SK-N-SH (cell line): ENCODE data around the gene LILRB3. TPM values are rescaled to one million over a fixed set of nuclear protein-coding genes. Genes with fewer than 3 reads are reported as not detected.
A peak's percentile ranks its signal among the peaks of the same experiment; 100 is the strongest.

Experiments used
- CTCF ChIA-PET: fragments of 300-600, 350-600 bp; formaldehyde crosslinking; extraction: SDS; loops from one replicate; lab custom pipeline; 2021; lab: Yijun Ruan, JAX
- POLR2A ChIA-PET: fragments of 350-600 bp; sonication (Branson Sonifier 250); formaldehyde crosslinking; extraction: SDS; loops from one replicate; lab custom pipeline; 2020; ENCODE audit warnings: antibody characterized with exemption, inconsistent platforms; lab: Yijun Ruan, JAX
- DNase-seq: peaks from one replicate; pipeline ENCODE4 v3.0.0; 2012
- H2AFZ ChIP-seq: fragments of 200-600 bp; sonication (generic); 2 replicates; pipeline ENCODE4 v1.8.1; 2016; ENCODE audit warnings: antibody characterized with exemption, mild to moderate bottlenecking, low read depth
- H3F3A ChIP-seq: fragments of 200-600 bp; sonication (generic); replicated peaks from 2 replicates; pipeline ENCODE3; 2016; ENCODE audit warnings: antibody characterized with exemption, mild to moderate bottlenecking; ENCODE audit not compliant: insufficient read depth
- H3K27ac ChIP-seq, 2 experiments: fragments of 200-500 bp in 1 of 2; fragments of 200-600 bp in 1 of 2; sonication (Bioruptor generic) in 1 of 2; sonication (generic), shearing (Covaris generic) in 1 of 2; 2 replicates each; pipeline versions ENCODE4 v1.5.1 to v1.6.1; 2014 to 2016; ENCODE audit warnings: low read depth in 2 of 2, inconsistent platforms in 1 of 2, low read length in 1 of 2, mild to moderate bottlenecking in 1 of 2, mixed read lengths in 1 of 2
- H3K27me3 ChIP-seq: fragments of 200-600 bp; sonication (generic), shearing (Covaris generic); 2 replicates; pipeline ENCODE4 v1.6.1; 2016; ENCODE audit warnings: mixed run types; ENCODE audit not compliant: insufficient read depth
- H3K36me3 ChIP-seq, 2 experiments: fragments of 200-500 bp in 1 of 2; fragments of 200-600 bp in 1 of 2; sonication (Bioruptor generic) in 1 of 2; sonication (generic) in 1 of 2; replicated peaks in 1 of 2; 2 replicates each; pipeline versions ENCODE3 to v1.5.1; 2014 to 2016; ENCODE audit warnings: low read length in 1 of 2, mild to moderate bottlenecking in 1 of 2; ENCODE audit not compliant: insufficient read depth in 2 of 2, control insufficient read depth in 1 of 2
- H3K4me1 ChIP-seq, 2 experiments: fragments of 200-500 bp in 1 of 2; fragments of 200-600 bp in 1 of 2; sonication (Bioruptor generic) in 1 of 2; sonication (generic), shearing (Covaris generic) in 1 of 2; 2 replicates each; pipeline versions ENCODE4 v1.5.1 to v1.6.1; 2014 to 2016; ENCODE audit warnings: low read depth in 1 of 2, low read length in 1 of 2, mixed run types in 1 of 2; ENCODE audit not compliant: insufficient read depth in 2 of 2, control insufficient read depth in 1 of 2
- H3K4me2 ChIP-seq: fragments of 200-600 bp; sonication (generic), shearing (Covaris generic); 2 replicates; pipeline ENCODE4 v1.6.1; 2017; ENCODE audit warnings: mixed run types
- H3K4me3 ChIP-seq, 2 experiments: fragments of 200-500 bp in 1 of 2; fragments of 200-600 bp in 1 of 2; sonication (Bioruptor generic) in 1 of 2; sonication (generic), shearing (Covaris generic) in 1 of 2; 2 replicates each; pipeline versions ENCODE4 v1.5.1 to v1.8.1; 2014 to 2016; ENCODE audit warnings: low read depth in 2 of 2, inconsistent platforms in 1 of 2, low read length in 1 of 2, mild to moderate bottlenecking in 1 of 2, mixed read lengths in 1 of 2, moderate library complexity in 1 of 2
- H3K79me2 ChIP-seq: fragments of 200-600 bp; sonication (generic); 2 replicates; pipeline ENCODE4 v1.8.1; 2017; ENCODE audit warnings: mild to moderate bottlenecking; ENCODE audit not compliant: insufficient read depth
- H3K9ac ChIP-seq: fragments of 200-600 bp; sonication (generic); 2 replicates; pipeline ENCODE4 v1.6.1; 2017; ENCODE audit warnings: mixed run types
- H3K9me2 ChIP-seq: fragments of 200-600 bp; sonication (generic); 2 replicates; pipeline ENCODE4 v1.6.1; 2017; ENCODE audit warnings: mixed run types
- H3K9me3 ChIP-seq: fragments of 200-600 bp; sonication (generic); 2 replicates; pipeline ENCODE4 v1.6.1; 2017; ENCODE audit warnings: mixed run types, mild to moderate bottlenecking, moderate library complexity
- H4K20me1 ChIP-seq: fragments of 200-600 bp; sonication (generic); 2 replicates; pipeline ENCODE4 v1.6.1; 2017; ENCODE audit warnings: mild to moderate bottlenecking, mixed run types; ENCODE audit not compliant: insufficient read depth
- ELF1 ChIP-seq: IDR thresholded peaks from 2 replicates; pipeline ENCODE4 v1.4.0; 2012
- FOSL2 ChIP-seq: IDR thresholded peaks from 2 replicates; pipeline ENCODE4 v1.4.0; 2012; ENCODE audit warnings: low read depth, mild to moderate bottlenecking, moderate library complexity, borderline replicate concordance
- FOXM1 ChIP-seq: IDR thresholded peaks from 2 replicates; pipeline ENCODE4 v1.4.0; 2012; ENCODE audit warnings: low read depth, mild to moderate bottlenecking
- GABPA ChIP-seq: IDR thresholded peaks from 2 replicates; pipeline ENCODE4 v1.4.0; 2012; ENCODE audit warnings: low read depth, mild to moderate bottlenecking
- GATA2 ChIP-seq: sonication (generic); formaldehyde crosslinking; IDR thresholded peaks from 2 replicates; pipeline ENCODE4 v1.5.0; 2020; ENCODE audit warnings: mild to moderate bottlenecking, missing genetic modification reagents
- MEF2A ChIP-seq: IDR thresholded peaks from 2 replicates; pipeline ENCODE4 v1.4.0; 2012; ENCODE audit warnings: low read depth, borderline replicate concordance
- RAD21 ChIP-seq: IDR thresholded peaks from 2 replicates; pipeline ENCODE4 v1.6.1; 2012; ENCODE audit warnings: mild to moderate bottlenecking, low read length
- RCOR1 ChIP-seq: fragments of 150-350 bp; IDR thresholded peaks from 2 replicates; pipeline ENCODE4 v1.6.1; 2017; ENCODE audit warnings: antibody characterized with exemption, low read length
- RFX5 ChIP-seq: IDR thresholded peaks from 2 replicates; pipeline ENCODE4 v1.6.1; 2012; ENCODE audit warnings: mild to moderate bottlenecking, improper control_type of control experiment, low read length
- TAF1 ChIP-seq: IDR thresholded peaks from 2 replicates; pipeline ENCODE4 v1.6.1; 2012; ENCODE audit warnings: low read depth, mild to moderate bottlenecking, low read length, moderate library complexity, borderline replicate concordance
- USF1 ChIP-seq: IDR thresholded peaks from 2 replicates; pipeline ENCODE4 v1.4.0; 2012; ENCODE audit warnings: low read depth, borderline replicate concordance
- WGBS: methylation state at CpG from one replicate; pipeline ENCODE4 v1.1.6; 2017; ENCODE audit warnings: low lambda C conversion rate; 5-methylcytosine and 5-hydroxymethylcytosine counted together
- polyA plus RNA-seq, 3 experiments: library from polyadenylated mRNA; depleted of rRNA; stranded (reverse); fragments of >200 nt; gene quantifications; 2 replicates each; pipeline ENCODE4 v1.2.3, GENCODE V29; 2012

Gene LILRB3
- polyA plus RNA-seq, 1 of the 3 experiments (the other 2 are of a cell fraction) = not detected

DNA sequence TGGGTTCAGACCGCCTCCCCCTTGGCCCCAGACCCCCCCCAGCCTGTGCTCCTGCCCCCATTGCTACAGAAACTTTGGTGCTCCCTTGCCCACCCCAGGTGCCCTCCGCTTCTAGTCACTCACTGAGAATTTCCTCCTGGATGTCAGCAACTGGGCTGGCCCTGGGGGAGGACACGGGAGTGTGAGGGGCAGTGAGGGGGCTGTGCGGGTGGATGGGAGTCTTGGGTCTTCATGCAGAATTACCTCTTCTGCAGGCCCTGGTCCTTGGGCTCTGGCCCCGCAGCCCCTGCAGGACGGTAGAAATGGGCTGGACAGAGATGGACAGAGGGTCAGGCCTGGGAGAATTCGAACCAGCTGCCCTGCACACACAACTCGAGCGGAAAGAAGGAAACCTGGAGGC, 29.4 kb upstream of the LILRB3 start:
- DNase-seq = no peak
- Histone ChIP-seq H3K4me2 (no peak overlapping the region), H3K79me2 (no peaks in the 10 kb centered on the region), H4K20me1 (no peaks in the 10 kb centered on the region), H3K4me1 (no peaks in the 10 kb centered on the region), H3K27me3 (peaks cover 79% of the 10 kb centered on the region), H3K36me3 (no peaks in the 10 kb centered on the region), H3K4me3 (no peak overlapping the region), H3K27ac (no peak overlapping the region), H3K9me3 (no peaks in the 10 kb centered on the region), H3K9ac (no peak overlapping the region), H3K9me2 (no peaks in the 10 kb centered on the region), H2AFZ (no peak overlapping the region), H3F3A (peaks cover 4% of the 10 kb centered on the region)
- 28% methylated on average over 9 of the region's 9 CpGs for WGBS
- CTCF ChIA-PET = interaction anchor here (0.9 kb wide), 1 partner anchor 14 kb away, joined by 4 read pairs; no protein-coding TSS in a partner anchor
- TF ChIP-seq RFX5 = no peak
- no peak for TF ChIP-seq GABPA
- TF ChIP-seq ELF1 = no peak
- TF ChIP-seq USF1 = no peak
- no peak for TF ChIP-seq RAD21
- no peak for TF ChIP-seq FOSL2
- no peak for TF ChIP-seq TAF1
- no peak for TF ChIP-seq GATA2 (CRISPR knock-in tag)
- POLR2A ChIA-PET = no interaction called here

DNA sequence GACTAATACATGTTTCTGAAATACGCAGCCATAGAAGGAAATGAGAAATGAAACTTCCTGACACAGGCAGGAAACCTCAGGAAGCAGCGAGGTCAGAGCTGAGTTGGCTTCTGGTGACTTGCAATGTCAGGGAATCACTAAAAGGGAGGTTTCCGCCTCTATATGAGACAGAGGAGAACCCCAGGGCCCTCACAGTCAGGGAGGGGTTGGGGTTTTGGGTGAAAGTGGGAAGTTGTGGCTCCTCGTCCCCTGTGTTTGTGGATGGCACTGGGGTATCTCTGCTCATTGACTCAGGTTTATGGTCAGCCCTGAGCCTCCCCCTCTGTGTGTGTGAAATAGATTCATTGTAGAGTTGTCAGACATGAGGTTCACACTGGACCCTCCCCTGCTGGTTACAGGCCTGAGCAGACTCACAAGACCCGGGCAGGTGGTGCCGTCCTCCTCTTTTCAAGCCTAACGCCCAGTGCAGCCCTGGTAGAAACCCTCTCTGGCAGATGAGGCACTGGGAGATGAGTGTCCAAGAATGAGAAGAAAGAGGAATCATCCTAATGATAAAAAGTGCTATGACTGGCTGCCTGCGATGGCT, 25.3 kb upstream of the LILRB3 start:
- CTCF ChIA-PET = interaction anchor here (1.4 kb wide), 1 partner anchor 18 kb away, joined by 7 read pairs; no protein-coding TSS in a partner anchor

More for the DNA sequence above, 25.3 kb upstream of the LILRB3 start:
- Histone ChIP-seq H3K9me3 (no peaks in the 10 kb centered on the region), H3K4me1 (no peaks in the 10 kb centered on the region), H3F3A (peaks cover 4% of the 10 kb centered on the region), H2AFZ (peak overlapping the region; percentile 52; the same call in 1 of the 2 replicates), H3K9me2 (no peaks in the 10 kb centered on the region), H3K79me2 (no peaks in the 10 kb centered on the region)
- WGBS = 21% methylated on average over 8 of the region's 8 CpGs
- POLR2A ChIA-PET = no interaction called here
- no peak for DNase-seq
- TF ChIP-seq FOXM1 = no peak
- TF ChIP-seq USF1 = no peak
- no peak for TF ChIP-seq RCOR1
- no peak for TF ChIP-seq MEF2A
- no peak for TF ChIP-seq FOSL2
- TF ChIP-seq, all 33 proteins: peak for 0
- H3K4me2 ChIP-seq = peak overlapping the region; percentile 60
- H3K36me3 ChIP-seq = no peaks in the 10 kb centered on the region
- no peak overlapping the region for H3K9ac ChIP-seq
- H3K27ac ChIP-seq = no peak overlapping the region
- H3K27me3 ChIP-seq = peaks cover 51% of the 10 kb centered on the region
- H3K4me3 ChIP-seq = peak overlapping the region in 1 of 2 experiments; percentile 8; a peak in 1 of 4 replicates
- H4K20me1 ChIP-seq = no peaks in the 10 kb centered on the region
